Activated CD4-positive, alpha-beta T cell treated with anti-CD3 and anti-CD28 coated beads for 24 hours (primary cell): ENCODE data around the gene MGLL.
"Not testable (repeated sequence)": the region's sequence is repeated elsewhere in the genome, so short reads cannot be mapped to it uniquely, and the experiment has no call there.

Experiments
- DNase-seq, 2 donors: peaks; one replicate each; pipeline ENCODE4 v3.0.0-alpha.2; 2020; ENCODE audit warnings: low read depth in 2 of 2

The MGLL gene

DNA sequence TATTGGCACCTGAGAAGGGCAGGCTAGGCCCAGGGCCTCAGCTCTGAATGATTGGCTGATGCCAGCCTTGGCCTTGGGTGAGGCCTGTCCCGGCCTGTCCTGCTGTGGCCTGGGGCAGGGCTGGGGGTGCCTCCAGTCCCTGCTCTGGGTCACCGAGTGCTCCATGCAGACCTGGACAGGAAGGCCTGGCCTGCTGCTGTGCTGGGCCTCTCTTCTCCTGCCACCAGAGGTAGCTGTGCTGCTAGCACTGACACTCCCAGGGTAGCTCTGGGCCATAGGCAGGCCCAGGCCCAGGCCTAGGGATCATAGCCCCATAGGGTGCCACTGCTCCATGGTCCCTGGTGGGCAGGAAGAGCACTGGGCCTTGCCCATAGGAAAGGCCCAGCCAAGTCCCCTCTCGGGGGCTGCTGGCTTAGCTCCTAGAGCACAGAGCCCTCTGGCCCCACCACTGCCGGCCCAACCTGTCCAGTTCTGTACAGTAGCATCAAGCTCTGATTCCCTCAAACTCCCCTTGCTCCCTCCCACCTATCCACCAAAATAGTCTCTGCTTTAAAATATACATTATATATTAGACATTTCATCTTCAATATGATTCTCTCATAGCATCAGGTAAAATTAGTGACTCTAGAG lies 131.4 kb downstream of the MGLL start:
- DNase-seq = no peak

DNA sequence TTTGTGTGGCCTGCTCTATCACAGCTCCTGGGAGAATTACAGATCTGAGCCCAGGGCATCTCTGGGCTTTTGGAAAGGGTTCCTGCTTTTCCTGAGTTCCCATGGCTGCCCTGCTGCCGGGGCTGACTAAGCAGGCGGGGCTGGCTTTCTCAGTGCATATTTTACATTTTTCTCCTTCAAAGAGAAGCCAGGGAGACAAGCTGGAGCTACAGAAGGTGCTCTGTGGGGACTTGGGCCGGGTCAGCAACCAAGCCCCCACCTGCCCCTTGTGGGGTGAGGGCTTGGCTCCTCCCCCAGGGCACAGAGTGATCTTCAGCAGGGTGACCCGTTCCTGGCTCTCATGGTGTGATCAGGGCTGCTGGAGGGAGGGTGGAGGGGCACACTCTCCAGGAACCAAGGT lies 132.2 kb downstream of the MGLL start:
- no peak for DNase-seq

DNA sequence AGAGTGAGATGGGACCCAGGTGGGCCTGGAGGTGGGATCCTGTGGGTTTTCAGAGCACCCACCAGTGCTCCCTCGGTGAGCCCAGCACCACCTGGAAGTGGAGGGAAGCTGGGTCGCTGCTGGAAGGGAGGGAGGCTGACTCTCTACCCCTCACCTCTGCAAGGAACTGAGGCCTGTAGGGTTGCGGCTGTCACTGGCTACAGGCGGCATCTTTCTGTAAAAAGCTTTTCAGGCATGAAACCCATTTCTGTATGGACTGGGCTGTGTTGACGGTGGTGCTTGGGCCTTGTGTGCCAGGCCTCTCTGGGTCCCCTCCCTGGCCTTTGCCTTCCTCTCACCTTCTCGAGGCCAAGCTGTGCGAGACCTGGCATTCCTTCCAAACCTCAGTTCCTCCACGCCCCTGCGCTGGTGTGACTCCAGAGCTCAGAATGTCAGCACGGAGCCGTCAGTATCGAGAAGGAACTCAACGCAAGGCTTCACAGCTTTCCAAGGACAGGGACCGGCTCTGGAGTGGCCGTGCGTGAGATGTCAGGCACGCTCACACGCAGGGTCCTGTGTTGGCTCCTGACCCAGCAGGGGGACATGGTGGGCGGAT lies 133.0 kb downstream of the MGLL start:
- no peak for DNase-seq

DNA sequence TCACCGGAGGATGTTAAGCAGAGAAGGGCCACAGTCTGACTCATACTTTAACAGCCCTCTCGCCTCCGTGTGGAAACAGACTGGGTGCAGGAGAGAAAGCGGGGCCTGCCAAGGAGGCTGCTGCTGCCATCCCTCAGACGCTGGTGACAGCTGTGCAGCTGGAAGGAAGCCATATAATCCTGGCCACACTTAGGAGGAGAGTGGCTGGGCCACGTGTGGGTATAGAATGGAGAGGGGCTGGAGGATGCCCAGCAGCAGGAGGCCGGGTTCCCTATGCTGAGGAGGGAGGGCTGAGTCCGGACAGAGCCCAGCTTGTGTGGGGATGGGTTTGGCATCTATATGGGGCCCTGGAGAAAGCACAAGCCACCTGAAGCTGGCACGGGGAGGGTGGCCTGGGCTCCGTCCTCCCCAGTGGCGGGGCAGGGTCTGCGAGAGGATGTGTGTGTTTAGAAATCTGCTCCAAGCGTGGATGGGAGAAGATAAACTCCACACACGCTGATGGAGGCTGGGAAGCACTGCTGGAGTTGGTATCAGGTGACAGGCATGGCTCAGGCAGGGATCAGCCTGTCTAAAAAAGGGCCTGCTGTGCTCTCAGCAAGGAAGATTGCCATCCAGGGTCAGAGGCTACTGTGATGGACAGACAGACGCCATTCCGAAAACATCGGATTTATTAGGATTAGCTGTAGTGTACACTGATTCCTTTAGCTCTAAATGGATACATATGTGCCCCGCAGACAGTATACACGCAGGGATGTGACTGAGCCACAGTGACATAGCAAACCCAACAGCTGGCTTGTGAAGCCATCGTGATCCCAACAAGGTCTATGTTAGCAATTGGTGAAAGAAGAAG lies 133.7 kb downstream of the MGLL start:
- DNase-seq = no peak

DNA sequence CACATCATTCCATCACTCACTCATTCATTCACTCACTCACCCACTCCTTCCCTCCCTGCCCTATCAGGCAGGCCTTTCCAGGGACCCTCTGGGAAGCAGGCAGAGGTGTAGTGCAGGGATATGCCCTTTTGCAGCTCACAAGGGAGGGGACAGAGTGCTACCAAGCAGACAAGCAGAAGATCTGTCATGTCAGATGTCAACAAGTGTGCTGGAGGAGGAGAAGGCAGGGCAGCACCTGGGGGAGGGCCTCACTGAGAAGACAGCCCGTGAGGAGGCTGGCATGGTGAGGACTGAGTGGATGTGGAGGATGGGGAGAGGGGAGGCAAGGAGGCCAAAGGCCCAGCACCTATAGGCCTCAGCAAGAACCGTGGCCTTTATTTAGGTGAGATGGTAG lies 134.3 kb downstream of the MGLL start:
- DNase-seq = no peak

DNA sequence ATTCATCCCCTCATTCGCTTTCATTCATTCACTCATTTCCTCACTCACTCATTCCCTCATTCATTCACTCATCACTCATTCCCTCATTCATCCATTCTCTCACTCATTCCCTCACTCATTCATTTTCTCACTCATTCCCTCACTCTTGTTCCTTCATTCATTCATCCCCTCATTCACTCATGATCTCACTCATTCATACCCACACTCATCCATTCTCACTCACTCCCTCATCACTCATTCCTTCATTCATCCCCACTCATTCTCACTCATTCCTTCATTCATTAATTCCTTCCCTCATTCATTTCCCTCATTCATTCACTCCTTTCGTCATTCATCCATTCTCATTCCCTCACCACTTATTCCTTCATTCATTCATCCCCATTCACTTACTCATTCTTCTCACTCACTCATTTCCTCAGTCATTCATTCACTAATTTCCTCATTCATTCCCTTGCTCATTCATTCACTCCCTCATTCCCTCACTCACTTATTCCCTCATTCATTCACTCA lies 135.0 kb downstream of the MGLL start:
- DNase-seq = no peak

DNA sequence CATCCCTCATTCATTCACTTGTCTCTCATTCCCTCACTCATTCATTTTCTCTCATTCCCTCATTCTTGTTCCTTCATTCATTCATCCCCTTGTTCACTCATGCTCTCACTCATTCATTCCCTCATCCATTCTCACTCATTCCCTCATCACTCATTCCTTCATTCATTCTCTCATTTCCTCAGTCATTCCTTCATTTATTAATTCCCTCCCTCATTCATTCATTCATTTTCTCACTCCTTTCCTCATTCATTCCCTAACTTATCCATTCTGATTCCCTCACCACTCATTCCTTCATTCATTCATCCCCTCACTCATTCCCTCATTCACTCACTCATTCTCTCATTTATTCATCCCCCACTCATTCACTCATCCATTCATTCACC lies 135.8 kb downstream of the MGLL start:
- no peak for DNase-seq

DNA sequence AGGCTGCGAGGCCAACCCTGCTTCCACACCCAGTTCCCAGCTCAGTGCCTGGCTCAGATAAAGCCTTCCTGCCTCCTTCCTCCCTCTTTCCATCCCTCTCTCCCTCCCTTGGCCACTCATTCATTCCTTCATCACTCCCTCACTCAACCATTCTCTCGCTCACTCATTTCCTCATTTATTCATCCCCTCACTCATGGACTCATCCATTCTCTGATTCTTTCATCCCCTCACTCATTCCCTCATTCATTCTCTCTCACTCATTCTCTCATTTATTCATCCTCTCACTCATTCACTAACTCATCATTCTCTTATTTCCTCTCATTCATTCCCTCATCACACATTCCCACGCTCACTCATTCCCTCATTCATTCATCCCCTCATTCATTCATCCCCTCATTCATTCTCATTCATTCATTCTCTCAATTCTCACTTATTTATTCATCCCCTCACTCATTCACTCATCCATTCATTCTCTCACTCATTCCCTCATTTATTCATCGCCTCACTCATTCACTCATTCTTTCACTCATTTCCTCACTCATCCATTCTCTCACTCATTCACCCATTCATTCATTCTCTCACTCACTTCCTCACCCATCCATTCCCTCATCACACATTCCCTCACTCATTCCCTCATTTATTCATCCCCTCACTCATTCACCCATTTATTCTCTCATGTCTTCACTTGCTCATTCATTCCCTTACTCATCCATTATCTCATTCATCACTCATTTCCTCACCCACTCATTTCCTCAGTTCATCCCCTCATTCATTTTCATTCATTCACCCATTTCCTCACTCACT lies 136.4 kb downstream of the MGLL start:
- DNase-seq = no peak

DNA sequence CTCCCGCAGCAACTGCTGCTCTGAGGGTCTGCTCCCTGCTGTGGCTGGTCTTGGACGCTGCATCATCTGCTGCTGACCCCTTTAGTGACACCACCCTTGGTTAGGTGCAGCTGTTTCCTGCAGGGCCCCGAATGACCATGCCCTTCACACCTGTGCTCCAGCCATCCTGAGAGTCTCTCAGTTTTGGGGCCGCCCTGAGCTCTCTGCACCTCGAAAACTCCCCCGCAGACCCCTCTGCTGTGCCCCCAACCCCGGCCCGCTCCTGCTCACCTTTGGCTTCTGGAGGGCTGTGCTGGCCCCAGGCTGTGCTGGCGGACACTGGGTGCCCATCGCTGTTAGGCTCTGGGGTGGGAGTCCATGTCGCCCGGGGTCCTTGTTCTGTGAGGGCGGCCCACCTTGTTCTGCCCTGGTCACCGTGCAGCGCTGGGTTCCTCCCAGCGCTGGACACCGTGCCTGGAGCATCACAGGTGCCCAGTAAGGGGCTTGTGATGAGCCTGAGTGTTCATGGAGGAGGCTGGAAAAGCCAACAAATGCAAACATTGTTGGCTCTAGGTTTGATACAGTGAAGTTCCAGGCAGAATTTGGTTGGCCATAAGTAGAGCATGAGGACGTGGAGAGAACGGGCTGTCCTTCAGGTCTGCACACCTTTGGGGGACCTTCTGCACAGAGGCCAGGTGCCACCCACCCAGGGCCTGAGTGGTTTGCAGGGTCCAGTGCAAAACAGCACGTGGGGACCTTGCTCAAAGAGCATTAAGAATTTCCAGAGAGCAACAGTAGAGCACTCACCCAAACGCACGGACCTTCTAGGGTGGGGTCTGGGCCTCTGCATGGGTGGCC lies 137.2 kb downstream of the MGLL start:
- DNase-seq = no peak

DNA sequence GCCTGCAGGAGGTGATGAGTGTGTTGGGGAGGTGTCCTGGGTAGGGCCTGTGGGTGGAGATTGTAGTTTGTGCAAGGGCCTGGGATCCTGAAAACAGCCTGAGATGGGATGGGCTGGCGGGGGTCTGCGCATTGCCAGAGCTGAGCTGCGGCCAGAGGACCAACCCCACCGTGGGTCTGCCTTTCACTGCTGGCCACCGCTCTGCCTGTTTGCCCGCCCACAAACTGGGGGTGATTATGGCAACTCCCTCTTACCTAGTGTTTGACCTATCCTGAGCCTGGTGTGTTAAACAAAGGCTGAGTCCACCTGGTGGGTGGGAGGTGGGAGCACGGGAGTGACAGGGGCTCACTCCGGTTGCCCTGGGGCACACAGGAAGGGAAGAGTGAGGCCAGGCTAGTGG lies 139.8 kb downstream of the MGLL start:
- no peak for DNase-seq

DNA sequence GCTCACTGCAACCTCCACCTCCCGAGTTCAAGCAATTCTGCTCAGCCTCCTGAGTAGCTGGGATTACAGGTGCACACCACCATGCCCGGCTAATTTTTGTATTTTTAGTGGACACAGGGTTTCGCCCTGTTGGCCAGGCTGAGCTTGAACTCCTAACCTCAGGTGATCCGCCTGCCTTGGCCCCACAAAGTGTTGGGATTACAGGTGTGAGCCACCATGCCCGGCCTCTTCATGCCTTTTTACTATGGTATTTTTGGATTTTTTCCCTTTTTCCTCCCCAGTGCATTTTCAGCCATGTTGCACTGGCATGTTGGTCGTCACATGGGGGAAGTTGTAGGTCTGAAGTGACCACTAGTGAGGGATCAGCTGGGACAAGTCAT lies 140.2 kb downstream of the MGLL start:
- DNase-seq = not testable (repeated sequence)

DNA sequence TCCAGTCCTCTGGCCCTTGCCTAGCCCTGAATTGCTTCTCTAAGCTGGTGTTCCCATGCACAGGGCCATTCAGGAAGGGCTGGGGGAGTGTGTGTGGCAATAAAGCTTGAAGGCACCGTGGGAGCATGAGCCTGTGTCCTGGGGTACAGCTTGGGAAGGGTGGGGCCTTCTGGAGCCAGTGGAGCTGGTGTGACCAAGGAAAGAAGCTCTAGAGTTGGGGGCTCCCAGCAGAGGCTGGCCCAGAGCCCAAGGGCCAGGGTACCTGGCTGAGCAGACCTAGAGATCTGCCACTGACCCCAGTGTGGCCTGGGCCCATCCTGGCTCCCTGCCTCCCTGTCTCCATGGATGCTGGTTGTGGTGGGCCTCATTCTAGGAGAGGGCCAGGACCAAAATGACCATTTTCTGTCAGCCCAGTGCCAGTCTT lies 141.5 kb downstream of the MGLL start:
- DNase-seq = no peak

DNA sequence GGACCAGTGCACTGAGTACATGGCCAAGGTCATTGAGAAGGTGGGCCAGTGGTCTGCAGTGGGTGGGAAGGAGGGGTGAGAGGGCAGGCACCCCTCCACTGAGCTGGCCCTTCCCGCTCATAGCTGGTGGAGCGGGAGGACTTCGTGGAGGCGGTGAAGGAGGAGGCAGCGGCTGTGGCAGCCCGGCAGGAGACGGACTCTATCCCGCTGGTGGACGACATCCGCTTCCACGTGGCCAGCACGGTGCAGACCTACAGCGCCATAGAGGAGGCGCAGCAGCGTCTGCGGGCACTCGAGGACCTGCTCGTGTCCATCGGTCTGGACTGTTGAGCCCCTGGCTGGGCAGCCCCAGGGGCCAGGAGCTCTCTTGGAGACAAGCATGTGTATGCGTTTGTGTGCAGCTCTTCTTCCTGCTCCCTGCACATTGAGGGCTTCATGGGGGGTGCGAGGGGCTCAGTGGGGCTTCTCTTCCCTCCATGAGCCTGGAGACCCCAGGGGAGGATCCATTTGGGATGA lies 142.1 kb downstream of the MGLL start:
- no peak for DNase-seq

DNA sequence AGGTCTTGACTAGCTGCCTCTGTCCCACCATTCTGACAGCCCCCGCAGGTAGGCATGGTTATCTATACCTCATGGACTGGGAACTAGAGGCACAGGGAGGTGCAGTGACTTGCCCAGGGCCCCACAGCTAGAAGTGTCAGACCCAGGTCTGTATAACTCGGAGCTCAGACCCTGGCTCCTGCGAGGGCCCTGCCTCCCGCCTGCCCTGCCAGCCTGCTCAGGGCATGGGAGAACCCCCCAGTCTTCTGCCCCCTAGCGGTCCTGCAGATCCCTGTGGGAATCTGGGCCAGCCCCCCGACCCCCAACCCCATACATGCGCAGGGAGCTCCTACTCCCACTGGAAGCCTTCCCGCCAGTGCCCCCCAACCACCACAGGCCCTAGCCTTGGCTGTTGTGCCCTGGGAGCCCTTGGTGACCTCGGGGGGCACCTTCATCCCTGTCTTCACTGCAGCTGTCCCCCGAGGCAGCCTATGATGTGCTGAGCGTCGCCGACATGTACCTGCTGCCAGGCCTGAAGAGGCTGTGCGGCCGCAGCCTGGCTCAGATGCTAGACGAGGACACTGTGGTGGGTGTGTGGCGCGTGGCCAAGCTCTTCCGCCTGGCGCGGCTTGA lies 142.7 kb downstream of the MGLL start:
- DNase-seq = no peak

DNA sequence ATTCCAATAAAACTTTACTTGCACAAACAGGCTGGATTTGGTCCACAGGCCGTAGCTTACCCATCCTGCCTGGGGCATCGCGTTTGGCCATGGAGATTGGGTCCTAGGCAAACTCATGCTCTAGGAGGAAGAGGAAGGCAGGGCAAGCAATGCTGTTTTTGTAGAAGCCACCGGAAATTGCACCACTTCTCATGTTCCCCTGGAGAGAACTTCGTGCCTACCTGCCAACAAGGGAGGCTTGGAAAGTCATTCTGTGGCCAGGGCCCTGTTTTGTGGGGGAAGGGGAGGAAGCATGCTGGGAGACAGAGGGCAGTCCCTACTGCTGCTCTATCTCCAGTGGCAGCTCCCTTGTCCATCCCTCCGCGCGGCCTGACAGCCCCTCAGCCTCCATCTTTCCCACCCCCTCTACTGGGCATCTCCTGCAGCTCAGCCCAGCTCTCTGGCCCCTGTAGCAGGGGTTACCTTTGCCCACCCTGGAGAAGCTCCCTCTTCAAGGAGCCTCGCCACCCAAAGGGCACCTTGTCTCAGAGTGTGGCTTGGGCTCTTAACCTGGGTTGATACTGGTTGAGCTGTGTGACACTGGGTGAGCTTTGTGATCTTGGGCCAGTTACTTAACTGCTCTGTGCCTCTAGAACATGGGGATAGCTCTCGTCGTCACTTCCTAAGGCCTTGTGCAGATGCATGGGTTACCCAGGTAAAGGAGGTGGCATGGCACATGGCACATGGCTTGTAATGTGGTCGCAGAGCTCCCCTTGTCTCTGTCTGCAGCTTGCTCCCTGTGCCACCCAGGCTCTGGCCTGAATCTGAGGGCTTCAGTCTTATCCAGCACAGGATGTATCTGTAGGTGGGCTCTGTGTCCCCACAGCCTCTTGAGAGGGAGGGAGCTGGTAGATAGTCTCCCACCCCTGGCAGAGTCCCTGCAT lies 143.4 kb downstream of the MGLL start:
- DNase-seq = no peak

DNA sequence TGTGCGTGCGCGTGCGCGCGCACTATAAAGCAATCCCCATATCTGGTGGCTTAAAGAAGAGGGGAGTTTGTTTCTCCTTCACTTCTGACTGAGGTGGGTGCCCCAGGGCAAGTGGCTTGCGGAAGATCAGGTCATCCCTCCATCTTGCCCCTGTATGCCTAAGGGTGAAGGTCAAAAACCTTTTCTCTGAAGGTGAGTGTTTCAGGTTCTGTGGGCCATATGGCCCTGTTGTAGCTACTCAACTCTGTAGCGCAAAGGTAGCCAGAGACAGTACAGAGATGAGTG lies 144.1 kb downstream of the MGLL start:
- no peak for DNase-seq

DNA sequence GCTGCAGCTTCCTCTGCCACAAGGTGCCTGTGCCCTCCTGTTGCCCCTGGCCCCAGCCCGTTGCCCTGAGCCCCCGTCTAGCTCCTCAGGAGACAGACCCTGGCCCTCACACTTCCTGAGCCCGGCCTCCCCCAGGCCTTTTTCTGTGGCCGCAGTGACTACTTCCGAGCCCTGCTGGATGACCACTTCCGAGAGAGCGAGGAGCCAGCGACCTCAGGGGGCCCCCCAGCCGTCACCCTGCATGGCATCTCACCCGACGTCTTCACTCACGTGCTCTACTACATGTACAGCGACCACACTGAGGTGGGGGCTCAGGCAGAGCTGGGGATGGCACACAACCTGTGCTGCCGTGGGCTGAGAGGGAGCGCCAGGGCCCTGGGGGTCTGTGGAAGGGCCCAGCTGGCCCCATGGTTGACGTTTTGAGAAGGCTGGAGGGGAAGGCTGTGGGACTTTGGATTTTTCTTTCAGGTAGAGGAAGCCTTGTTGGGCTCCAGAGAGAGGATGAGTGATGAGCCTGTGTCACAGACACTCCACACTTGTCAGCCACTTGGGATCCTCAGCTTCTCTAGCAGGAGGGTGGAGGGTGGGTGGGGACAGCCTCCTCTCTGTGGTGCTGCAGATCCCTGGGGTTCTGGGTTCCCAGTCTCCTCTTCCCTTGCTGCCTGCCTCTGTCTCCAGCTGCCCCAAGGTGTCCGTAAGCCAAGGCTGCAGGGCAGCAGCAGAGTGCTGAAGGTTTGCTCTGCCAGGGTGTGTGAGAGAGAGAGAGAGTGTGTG lies 144.6 kb downstream of the MGLL start:
- DNase-seq = no peak

DNA sequence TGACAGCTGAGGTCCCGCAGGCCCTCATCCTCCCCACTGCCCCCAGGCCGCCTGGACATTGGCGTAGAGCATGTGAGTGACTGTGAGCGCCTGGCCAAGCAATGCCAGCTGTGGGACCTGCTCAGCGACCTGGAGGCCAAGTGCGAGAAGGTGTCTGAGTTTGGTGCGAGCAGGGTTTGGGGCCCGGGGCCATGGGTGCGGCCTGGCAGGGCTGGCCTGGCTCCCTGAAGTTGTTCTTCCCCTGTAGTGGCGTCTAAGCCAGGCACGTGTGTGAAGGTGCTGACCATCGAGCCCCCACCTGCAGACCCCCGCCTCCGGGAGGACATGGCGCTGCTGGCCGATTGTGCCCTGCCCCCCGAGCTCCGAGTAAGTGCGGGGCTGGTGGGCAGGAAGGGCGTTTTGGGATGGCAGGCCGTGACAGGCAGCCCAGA lies 145.4 kb downstream of the MGLL start:
- no peak for DNase-seq

DNA sequence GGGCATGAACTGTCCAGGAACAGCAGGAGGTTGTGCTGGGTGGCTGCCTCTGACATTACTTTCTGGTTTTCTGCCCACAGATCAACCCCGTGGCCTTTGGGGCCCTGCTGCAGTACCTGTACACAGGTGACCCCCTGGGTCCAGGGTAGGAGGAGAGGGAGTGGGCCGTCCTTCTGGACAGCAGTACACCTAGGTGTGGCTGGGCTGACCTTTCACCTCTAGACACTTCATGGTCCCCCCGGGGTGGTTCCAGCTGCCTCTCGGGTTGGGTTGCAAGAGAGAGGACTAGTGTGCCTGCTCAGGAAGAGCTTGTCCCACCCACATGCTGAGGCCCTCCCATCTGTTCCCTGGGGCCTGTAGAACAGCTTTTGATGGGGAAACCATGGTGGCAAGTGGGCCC lies 145.9 kb downstream of the MGLL start:
- no peak for DNase-seq
